ENCODE data around the gene ING5.

DNA sequence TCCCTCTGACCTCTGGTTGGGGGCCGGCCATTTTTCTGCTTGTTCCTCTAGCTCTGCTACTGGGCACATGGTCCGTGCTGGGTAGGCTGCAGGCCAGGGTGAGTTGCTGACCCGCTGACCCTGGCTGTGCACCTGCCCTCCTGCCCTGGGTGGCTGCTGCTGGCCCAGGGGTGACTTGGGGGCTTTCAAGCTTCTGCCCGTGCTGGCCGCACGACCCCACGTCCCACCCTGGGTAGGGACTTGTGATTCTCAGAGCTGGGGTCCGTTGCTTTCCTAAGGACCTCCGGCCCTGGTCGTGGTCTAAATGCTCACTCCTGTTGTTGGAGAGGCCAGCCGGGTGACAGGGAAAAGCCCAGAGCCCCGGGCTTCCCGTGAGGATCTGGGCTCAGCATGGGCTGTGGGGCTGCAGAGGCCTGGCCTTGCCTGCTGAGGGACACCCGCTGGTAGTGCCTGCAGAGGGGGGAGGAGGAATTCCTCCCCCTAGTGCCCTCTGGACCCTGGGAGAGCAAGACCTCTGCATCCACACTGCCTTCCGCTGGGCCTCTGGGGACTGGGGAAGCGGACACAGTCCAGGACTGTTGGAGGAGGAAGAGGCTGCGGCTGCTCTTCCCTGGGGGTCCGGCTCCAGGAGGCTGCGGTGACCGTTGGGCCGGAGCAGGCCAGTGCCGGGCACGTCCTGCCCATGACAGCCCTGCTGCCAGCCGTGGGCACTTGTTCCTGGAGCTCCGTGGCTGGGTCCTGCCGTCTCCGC is 68.5 kb downstream of the ING5 start:
- TF ChIP-seq, protein P1, sequence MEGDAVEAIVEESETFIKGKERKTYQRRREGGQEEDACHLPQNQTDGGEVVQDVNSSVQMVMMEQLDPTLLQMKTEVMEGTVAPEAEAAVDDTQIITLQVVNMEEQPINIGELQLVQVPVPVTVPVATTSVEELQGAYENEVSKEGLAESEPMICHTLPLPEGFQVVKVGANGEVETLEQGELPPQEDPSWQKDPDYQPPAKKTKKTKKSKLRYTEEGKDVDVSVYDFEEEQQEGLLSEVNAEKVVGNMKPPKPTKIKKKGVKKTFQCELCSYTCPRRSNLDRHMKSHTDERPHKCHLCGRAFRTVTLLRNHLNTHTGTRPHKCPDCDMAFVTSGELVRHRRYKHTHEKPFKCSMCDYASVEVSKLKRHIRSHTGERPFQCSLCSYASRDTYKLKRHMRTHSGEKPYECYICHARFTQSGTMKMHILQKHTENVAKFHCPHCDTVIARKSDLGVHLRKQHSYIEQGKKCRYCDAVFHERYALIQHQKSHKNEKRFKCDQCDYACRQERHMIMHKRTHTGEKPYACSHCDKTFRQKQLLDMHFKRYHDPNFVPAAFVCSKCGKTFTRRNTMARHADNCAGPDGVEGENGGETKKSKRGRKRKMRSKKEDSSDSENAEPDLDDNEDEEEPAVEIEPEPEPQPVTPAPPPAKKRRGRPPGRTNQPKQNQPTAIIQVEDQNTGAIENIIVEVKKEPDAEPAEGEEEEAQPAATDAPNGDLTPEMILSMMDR (conservative IDR thresholded peaks at IDR 0.05; ENCODE audit: low read length) = no peak
- TF ChIP-seq EZH2phosphoT487 (IDR thresholded peaks at IDR 0.05; ENCODE audit: borderline replicate concordance, low read depth, low read length) = no peak

Measured in OCI-LY7 (cell line).